H1 (cell line): ENCODE results near the gene NR1H2.

Experiments used
- CTBP2 ChIP-seq: IDR thresholded peaks from 2 replicates; pipeline ENCODE4 v1.7.0; 2011; ENCODE audit warnings: borderline replicate concordance, mild to moderate bottlenecking, moderate library complexity, mixed read lengths, low read length; ENCODE audit not compliant: insufficient read depth, insufficient read length
- CTCF ChIP-seq, 3 experiments: IDR thresholded peaks; 1 replicate in 2 of 3; 2 replicates in 1 of 3; pipeline versions ENCODE4 v1.5.1 to v1.6.1; 2011; ENCODE audit warnings: low read length in 3 of 3, mild to moderate bottlenecking in 3 of 3, inconsistent platforms in 2 of 3, low read depth in 1 of 3, moderate library complexity in 1 of 3; ENCODE audit not compliant: insufficient read depth in 1 of 3; ENCODE audit errors: control extremely low read depth in 1 of 3
- HDAC6 ChIP-seq: IDR thresholded peaks from one replicate; pipeline ENCODE4 v1.7.1; 2012; ENCODE audit warnings: low read depth, mild to moderate bottlenecking, inconsistent platforms, low read length, moderate library complexity
- KDM4A ChIP-seq: IDR thresholded peaks from one replicate; pipeline ENCODE4 v1.7.1; 2012; ENCODE audit warnings: low read depth, mild to moderate bottlenecking, moderate library complexity, low read length, inconsistent platforms; ENCODE audit not compliant: severe bottlenecking
- MAX ChIP-seq: IDR thresholded peaks from 2 replicates; pipeline ENCODE4 v1.6.1; 2012; ENCODE audit warnings: inconsistent platforms
- POLR2A ChIP-seq, 2 experiments: IDR thresholded peaks; 1 replicate in 1 of 2; 2 replicates in 1 of 2; pipeline ENCODE4 v1.6.1; 2011; ENCODE audit warnings: low read depth in 2 of 2, low read length in 2 of 2, mild to moderate bottlenecking in 2 of 2; ENCODE audit errors: control extremely low read depth in 1 of 2
- POLR2AphosphoS5 ChIP-seq: IDR thresholded peaks from 2 replicates; pipeline ENCODE4 v1.6.1; 2011; ENCODE audit warnings: low read depth, low read length
- RAD21 ChIP-seq, 2 experiments: IDR thresholded peaks in 1 of 2; conservative IDR thresholded peaks in 1 of 2; 2 replicates each; pipeline ENCODE4 v1.6.1; 2011; ENCODE audit warnings: low read depth in 2 of 2, low read length in 2 of 2, improper control_type of control experiment in 1 of 2, inconsistent platforms in 1 of 2, mild to moderate bottlenecking in 1 of 2, moderate library complexity in 1 of 2
- SIRT6 ChIP-seq: IDR thresholded peaks from one replicate; pipeline ENCODE4 v1.7.1; 2012; ENCODE audit warnings: low read length, inconsistent platforms

DNA sequence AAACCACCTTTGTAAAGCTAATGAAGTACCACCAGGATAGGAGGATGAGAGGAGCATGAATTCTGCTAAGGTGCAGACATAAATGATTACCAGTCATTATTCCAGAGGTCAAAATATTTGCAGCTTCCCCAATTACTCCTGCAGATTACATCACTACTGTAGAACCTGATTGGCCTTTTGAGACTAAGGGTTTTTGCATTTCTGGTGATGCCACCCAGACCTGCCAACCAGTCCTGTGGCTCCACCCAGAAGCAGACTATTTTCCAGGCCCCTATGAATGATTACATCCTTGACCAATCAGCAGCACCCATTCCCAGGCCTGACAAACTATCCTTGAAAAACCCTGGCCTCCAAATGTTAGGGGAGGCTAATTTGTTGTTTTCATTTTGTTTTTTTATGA lies 35.9 kb upstream of the NR1H2 start:
- TF ChIP-seq CTCF (IDR thresholded peaks at IDR 0.05; ENCODE audit: control extremely low read depth in 1 of 3, insufficient read depth in 1 of 3, low read depth in 1 of 3, low read length in 3 of 3) = no peak
- TF ChIP-seq HDAC6 = no peak
- no peak for TF ChIP-seq MAX
- TF ChIP-seq SIRT6 = no peak
- TF ChIP-seq CTBP2 = no peak
- no peak for TF ChIP-seq POLR2AphosphoS5
- TF ChIP-seq KDM4A = no peak
- TF ChIP-seq RAD21 (IDR thresholded peaks at IDR 0.05 in 1 of 2, conservative IDR thresholded peaks at IDR 0.05 in 1 of 2; ENCODE audit: low read depth in 2 of 2, low read length in 2 of 2) = no peak
- no peak for TF ChIP-seq POLR2A (IDR thresholded peaks at IDR 0.05; ENCODE audit: control extremely low read depth in 1 of 2, low read depth in 2 of 2, low read length in 2 of 2)
